CD4-positive, alpha-beta memory T cell (primary cell): ENCODE results near the gene IGF2BP3. TPM values are rescaled to one million over a fixed set of nuclear protein-coding genes. Genes with fewer than 3 reads are reported as not detected.

ENCODE experiments used
- CTCF ChIA-PET: fragments of 350-600 bp; sonication (Branson Sonifier 250); formaldehyde crosslinking; loops from one replicate; lab custom pipeline; 2021; ENCODE audit warnings: inconsistent platforms; ENCODE audit not compliant: partially characterized antibody; lab: Charles Lee
- POLR2A ChIA-PET: fragments of 350-600 bp; sonication (Branson Sonifier 250); formaldehyde crosslinking; loops from one replicate; lab custom pipeline; 2021; ENCODE audit not compliant: partially characterized antibody; lab: Charles Lee
- DNase-seq, 5 donors: peaks; one replicate each; pipeline versions ENCODE4 v3.0.0 to v3.0.0-alpha.2; 2020 to 2022; ENCODE audit warnings: mixed read lengths in 1 of 5
- H3K27ac ChIP-seq: one replicate; pipeline ENCODE4 v1.7.0; 2013; ENCODE audit warnings: low read depth, low read length
- H3K27me3 ChIP-seq: 2 replicates; pipeline ENCODE4 v1.7.0; 2013; ENCODE audit warnings: mild to moderate bottlenecking, low read length, moderate library complexity; ENCODE audit not compliant: insufficient read depth
- H3K36me3 ChIP-seq: 2 replicates; pipeline ENCODE4 v1.7.0; 2013; ENCODE audit warnings: mild to moderate bottlenecking, low read length, moderate library complexity; ENCODE audit not compliant: insufficient read depth
- H3K4me1 ChIP-seq: 2 replicates; pipeline ENCODE4 v1.7.0; 2013; ENCODE audit warnings: mild to moderate bottlenecking, low read length, moderate library complexity; ENCODE audit not compliant: insufficient read depth
- H3K4me3 ChIP-seq, 2 donors: one replicate each; pipeline ENCODE4 v1.7.0; 2013; ENCODE audit warnings: low read length in 2 of 2, mild to moderate bottlenecking in 1 of 2
- H3K9me3 ChIP-seq, 2 donors: one replicate each; pipeline ENCODE4 v1.7.0; 2013; ENCODE audit warnings: low read length in 2 of 2, control low read depth in 1 of 2; ENCODE audit not compliant: control insufficient read depth in 1 of 2
- H3K27ac Mint-ChIP-seq, 7 donors: one replicate each; pipeline ENCODE4 v1.8.0; 2020 to 2021; ENCODE audit warnings: mixed read lengths in 7 of 7, mild to moderate bottlenecking in 6 of 7, inconsistent platforms in 3 of 7, moderate library complexity in 3 of 7
- H3K27me3 Mint-ChIP-seq, 2 donors: one replicate each; pipeline ENCODE4 v1.8.0; 2020 to 2021; ENCODE audit warnings: mixed read lengths in 2 of 2
- H3K36me3 Mint-ChIP-seq, 2 donors: one replicate each; pipeline ENCODE4 v1.8.0; 2020 to 2021; ENCODE audit warnings: mixed read lengths in 2 of 2, inconsistent platforms in 1 of 2, mild to moderate bottlenecking in 1 of 2
- H3K4me1 Mint-ChIP-seq, 4 donors: one replicate each; pipeline ENCODE4 v1.8.0; 2020 to 2021; ENCODE audit warnings: mixed read lengths in 4 of 4, mild to moderate bottlenecking in 1 of 4
- H3K4me3 Mint-ChIP-seq, 8 donors: one replicate each; pipeline ENCODE4 v1.8.0; 2020 to 2021; ENCODE audit warnings: mixed read lengths in 8 of 8, mild to moderate bottlenecking in 7 of 8, moderate library complexity in 6 of 8, inconsistent platforms in 3 of 8
- H3K9me3 Mint-ChIP-seq, 8 donors: one replicate each; pipeline ENCODE4 v1.8.0; 2020 to 2021; ENCODE audit warnings: mixed read lengths in 8 of 8, mild to moderate bottlenecking in 5 of 8, inconsistent platforms in 3 of 8, moderate library complexity in 1 of 8
- intact Hi-C: fragments of 100-400 bp; cut with micrococcal nuclease; formaldehyde crosslinking; loops from one replicate; pipeline ENCODE4 v1.15.1; 2023
- polyA plus RNA-seq, 2 donors: library from polyadenylated mRNA; unstranded; fragments of 300-500 nt; fragmentation: Illumina TruSeq; gene quantifications; one replicate each; pipeline ENCODE4 v1.2.3, GENCODE V29; 2021
- total RNA-seq, 2 experiments: library from RNA; stranded (reverse); gene quantifications; one replicate each; pipeline ENCODE4 v1.2.3, GENCODE V29; 2021

The IGF2BP3 gene
- total and polyA plus RNA-seq, 4 experiments from 2014 or later = not detected

GRCh38 chr7:23284871-23285270 lies 185.4 kb downstream of the IGF2BP3 start:
- CTCF ChIA-PET = interaction anchor here (0.8 to 18.0 kb wide), 2 partner anchors 20 to 82 kb away, joined by 3 to 273 read pairs; no protein-coding TSS in a partner anchor
- peaks cover 0 to 9% (median 3%) of the 10 kb centered on the region in 4 donors for H3K4me1 Mint-ChIP-seq

GRCh38 chr7:23283086-23283485 lies 187.2 kb downstream of the IGF2BP3 start:
- no peaks in the 10 kb centered on the region for H3K9me3 ChIP-seq
- intact Hi-C loops = no loop called here
- H3K27ac Mint-ChIP-seq = no peak overlapping the region

More at GRCh38 chr7:23284871-23285270, 185.4 kb downstream of the IGF2BP3 start:
- Histone ChIP-seq H3K27me3 (no peaks in the 10 kb centered on the region), H3K4me3 (no peak overlapping the region), H3K36me3 (no peaks in the 10 kb centered on the region), H3K27ac (no peak overlapping the region), H3K9me3 (no peaks in the 10 kb centered on the region), H3K4me1 (peaks cover 4% of the 10 kb centered on the region)
- no peaks in the 10 kb centered on the region for H3K9me3 Mint-ChIP-seq
- H3K36me3 Mint-ChIP-seq = no peaks in the 10 kb centered on the region
- H3K27me3 Mint-ChIP-seq = no peaks in the 10 kb centered on the region
- H3K4me3 Mint-ChIP-seq = no peak overlapping the region
- POLR2A ChIA-PET = no interaction called here
- no peak for DNase-seq
- intact Hi-C loops = no loop called here
- no peak overlapping the region for H3K27ac Mint-ChIP-seq

GRCh38 chr7:23279819-23280525 lies 190.3 kb downstream of the IGF2BP3 start:
- DNase-seq = no peak
- H3K27ac ChIP-seq = no peak overlapping the region
- Mint-ChIP-seq H3K9me3 (no peaks in the 10 kb centered on the region), H3K4me3 (no peak overlapping the region), H3K4me1 (peaks cover 0 to 1% (median under 1%) of the 10 kb centered on the region in 4 donors), H3K36me3 (no peaks in the 10 kb centered on the region), H3K27ac (no peak overlapping the region), H3K27me3 (no peaks in the 10 kb centered on the region)
- CTCF ChIA-PET = interaction anchor here (1.5 to 18.0 kb wide), 2 partner anchors 15 to 266 kb away, joined by 3 to 273 read pairs; no protein-coding TSS in a partner anchor
- H3K4me1 ChIP-seq = no peaks in the 10 kb centered on the region
- H3K9me3 ChIP-seq = no peaks in the 10 kb centered on the region
- POLR2A ChIA-PET = no interaction called here
- intact Hi-C loops = no loop called here
- no peaks in the 10 kb centered on the region for H3K36me3 ChIP-seq
- H3K4me3 ChIP-seq = no peak overlapping the region
- no peaks in the 10 kb centered on the region for H3K27me3 ChIP-seq

More at GRCh38 chr7:23283086-23283485, 187.2 kb downstream of the IGF2BP3 start:
- no peak overlapping the region for H3K4me3 Mint-ChIP-seq
- H3K27ac ChIP-seq = no peak overlapping the region
- POLR2A ChIA-PET = no interaction called here
- H3K4me1 Mint-ChIP-seq = peaks cover 0 to 7% (median 3%) of the 10 kb centered on the region in 4 donors
- no peak for DNase-seq
- no peaks in the 10 kb centered on the region for H3K36me3 ChIP-seq
- CTCF ChIA-PET = interaction anchor here (18.0 kb wide), 1 partner anchor 18 kb away, joined by 273 read pairs; no protein-coding TSS in a partner anchor
- H3K27me3 Mint-ChIP-seq = no peaks in the 10 kb centered on the region
- no peaks in the 10 kb centered on the region for H3K9me3 Mint-ChIP-seq
- H3K36me3 Mint-ChIP-seq = no peaks in the 10 kb centered on the region
- no peak overlapping the region for H3K4me3 ChIP-seq
- H3K27me3 ChIP-seq = no peaks in the 10 kb centered on the region
- no peaks in the 10 kb centered on the region for H3K4me1 ChIP-seq

DNA sequence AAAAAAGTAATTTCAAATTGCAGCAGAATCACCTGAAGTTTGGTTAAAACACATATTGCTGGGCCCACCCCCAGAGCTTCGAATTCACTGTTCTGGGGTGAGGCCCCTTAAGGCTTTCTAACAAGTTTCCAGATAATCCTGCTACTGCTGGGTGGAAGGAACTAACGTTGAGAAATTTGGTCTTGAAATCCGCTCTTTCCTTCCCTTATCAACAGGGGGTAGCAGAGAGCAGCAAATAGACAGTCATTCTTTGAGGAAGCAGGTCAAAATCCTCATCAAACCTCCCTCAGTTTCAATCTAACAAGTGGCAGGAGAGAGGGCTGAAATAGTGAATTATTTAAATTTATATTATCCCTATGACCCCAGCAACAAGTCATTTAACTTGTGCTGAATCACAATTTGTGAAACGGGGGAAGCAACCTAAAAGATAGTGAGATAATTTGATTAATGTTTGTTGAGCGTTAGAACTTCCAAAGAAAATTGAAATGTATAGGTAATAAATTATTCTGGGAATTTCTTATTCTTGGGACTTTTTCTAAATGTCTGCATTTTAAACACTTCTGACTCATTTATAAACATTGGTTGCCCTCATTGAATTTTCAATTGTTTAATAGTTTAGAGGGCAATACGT lies 192.8 kb downstream of the IGF2BP3 start:
- no peaks in the 10 kb centered on the region for H3K27me3 ChIP-seq
- ChIA-PET POLR2A (no interaction called here), CTCF (interaction anchor here (0.6 to 18.0 kb wide), 15 partner anchors 12 to 268 kb away, joined by 3 to 273 read pairs (median 4); no protein-coding TSS in a partner anchor)
- Mint-ChIP-seq H3K27ac (no peak overlapping the region), H3K9me3 (no peaks in the 10 kb centered on the region), H3K4me1 (peaks cover 0 to 10% (median 7%) of the 10 kb centered on the region in 4 donors), H3K27me3 (no peaks in the 10 kb centered on the region), H3K36me3 (no peaks in the 10 kb centered on the region), H3K4me3 (no peak overlapping the region)
- H3K4me1 ChIP-seq = peaks cover 4% of the 10 kb centered on the region
- no peaks in the 10 kb centered on the region for H3K36me3 ChIP-seq
- H3K9me3 ChIP-seq = no peaks in the 10 kb centered on the region
- no peak overlapping the region for H3K27ac ChIP-seq
- no peak overlapping the region for H3K4me3 ChIP-seq
- DNase-seq = peak; percentile 49 to 64 (median 57)
- intact Hi-C loops = loop anchor here (1.0 to 2.0 kb wide), 2 partner anchors 79 to 185 kb away; no protein-coding TSS in a partner anchor

DNA sequence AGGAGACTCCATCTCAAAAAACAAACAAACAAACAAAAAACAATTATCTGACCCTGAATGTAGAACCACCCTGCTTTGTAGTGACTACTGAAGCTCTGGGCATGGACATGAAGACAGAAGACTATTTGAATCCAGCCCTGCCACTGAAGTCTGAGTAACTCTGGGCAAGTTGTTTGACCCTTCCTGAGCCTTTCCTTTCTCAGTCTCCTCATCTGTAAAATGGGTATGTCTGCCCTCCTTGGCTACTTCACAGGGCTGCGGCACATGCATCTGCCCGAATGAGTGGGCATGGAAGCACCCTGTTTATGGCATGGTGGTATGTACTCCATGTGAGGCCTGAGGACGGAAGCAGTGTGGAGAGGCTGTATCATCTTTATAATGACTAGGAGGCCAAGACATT lies 193.3 kb downstream of the IGF2BP3 start:
- POLR2A ChIA-PET = no interaction called here
- Mint-ChIP-seq H3K4me3 (no peak overlapping the region), H3K36me3 (no peaks in the 10 kb centered on the region)

DNA sequence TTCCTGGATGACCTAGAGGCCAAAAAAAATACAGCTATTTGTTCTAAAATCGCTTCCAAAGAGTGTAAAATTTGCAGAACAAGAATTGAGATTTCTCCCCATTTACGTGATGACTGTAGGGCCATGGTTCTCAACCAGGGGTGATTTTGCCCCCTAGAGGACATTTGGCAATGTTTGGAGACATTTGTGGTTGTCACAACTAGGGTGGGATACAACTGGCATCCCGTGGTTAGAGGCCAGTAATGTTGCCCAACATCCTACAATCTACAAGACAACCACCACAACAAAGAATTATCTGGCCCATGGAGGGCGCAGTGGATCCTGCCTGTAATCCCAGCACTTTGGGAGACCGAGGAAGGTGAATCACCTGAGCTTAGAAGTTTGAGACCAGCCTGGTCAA lies 193.9 kb downstream of the IGF2BP3 start:
- Histone ChIP-seq H3K36me3 (no peaks in the 10 kb centered on the region), H3K9me3 (no peaks in the 10 kb centered on the region), H3K4me3 (no peak overlapping the region), H3K4me1 (peaks cover 4% of the 10 kb centered on the region), H3K27me3 (no peaks in the 10 kb centered on the region), H3K27ac (no peak overlapping the region)
- Mint-ChIP-seq H3K9me3 (peaks cover 0 to 2% (median 0%) of the 10 kb centered on the region in 8 donors), H3K36me3 (no peaks in the 10 kb centered on the region), H3K27ac (no peak overlapping the region), H3K4me3 (no peak overlapping the region), H3K27me3 (peaks cover 0 to 3% of the 10 kb centered on the region in 2 donors), H3K4me1 (peaks cover 0 to 15% (median 7%) of the 10 kb centered on the region in 4 donors)
- no peak for DNase-seq
- intact Hi-C loops = loop anchor here (2.0 kb wide), 1 partner anchor 80 kb away; no protein-coding TSS in a partner anchor
- CTCF ChIA-PET = interaction anchor here (0.6 to 18.0 kb wide), 12 partner anchors 11 to 435 kb away, joined by 3 to 273 read pairs (median 3); no protein-coding TSS in a partner anchor
- POLR2A ChIA-PET = no interaction called here

More for the DNA sequence above, 193.3 kb downstream of the IGF2BP3 start:
- Histone ChIP-seq H3K27me3 (no peaks in the 10 kb centered on the region), H3K27ac (no peak overlapping the region), H3K4me3 (no peak overlapping the region), H3K9me3 (no peaks in the 10 kb centered on the region), H3K4me1 (peaks cover 4% of the 10 kb centered on the region), H3K36me3 (no peaks in the 10 kb centered on the region)
- intact Hi-C loops = loop anchor here (1.0 to 2.0 kb wide), 2 partner anchors 80 to 185 kb away; no protein-coding TSS in a partner anchor
- no peak for DNase-seq
- H3K4me1 Mint-ChIP-seq = peaks cover 0 to 15% (median 7%) of the 10 kb centered on the region in 4 donors
- peaks cover 0 to 3% of the 10 kb centered on the region in 2 donors for H3K27me3 Mint-ChIP-seq
- CTCF ChIA-PET = interaction anchor here (0.9 to 18.0 kb wide), 9 partner anchors 12 to 268 kb away, joined by 3 to 273 read pairs (median 4); no protein-coding TSS in a partner anchor
- no peaks in the 10 kb centered on the region for H3K9me3 Mint-ChIP-seq
- no peak overlapping the region for H3K27ac Mint-ChIP-seq
